Thyroid gland (tissue), 4 donors: ENCODE results near the gene NPR1.

Experiments
- POLR2A ChIP-seq, 2 donors: fragments of 450-650 bp; IDR thresholded peaks; one replicate each; pipeline ENCODE4 v1.6.1; 2017; ENCODE audit warnings: antibody characterized with exemption in 2 of 2, mild to moderate bottlenecking in 2 of 2, moderate library complexity in 1 of 2
- TF ChIP-seq, protein P1 (sequence below), 6 experiments: fragments of 200-600 bp in 3 of 6; fragments of 450-650 bp in 3 of 6; sonication (generic) in 3 of 6; IDR thresholded peaks; one replicate each; pipeline ENCODE4 v1.5.1; 2016 to 2019; ENCODE audit warnings: antibody characterized with exemption in 6 of 6, mild to moderate bottlenecking in 2 of 6, inconsistent platforms in 1 of 6, moderate library complexity in 1 of 6

DNA sequence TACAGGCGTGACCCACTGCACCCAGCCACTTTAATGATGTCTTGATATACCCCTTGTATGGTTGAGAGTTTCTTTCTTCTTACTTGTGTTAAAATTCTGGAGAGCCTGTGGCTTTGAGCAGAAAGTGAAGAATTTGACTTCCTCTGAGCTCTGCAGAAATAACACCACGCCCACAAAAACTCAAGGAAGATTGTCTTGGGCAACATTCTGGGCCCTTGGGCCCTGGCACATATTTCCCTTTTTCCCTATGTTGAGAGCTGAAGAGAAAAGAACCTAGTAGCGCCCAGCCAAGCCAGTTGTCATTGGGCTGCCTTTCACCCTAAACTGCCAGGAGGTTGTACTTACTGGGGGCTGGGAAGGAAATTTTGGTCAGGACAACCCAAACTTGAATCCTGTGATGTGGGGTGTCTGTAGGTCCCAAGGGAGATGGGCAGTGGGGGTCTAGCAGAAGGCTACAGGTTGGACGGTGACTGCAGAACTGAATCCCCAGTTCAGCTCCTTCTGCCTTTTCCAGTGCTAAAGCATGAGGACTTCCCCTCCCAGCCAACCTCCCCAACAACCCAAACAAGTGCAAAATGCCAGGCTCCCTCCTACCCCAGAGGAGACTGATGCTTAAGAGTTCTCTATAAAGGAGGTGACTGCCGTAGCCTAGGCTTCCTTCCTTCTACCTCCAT lies 31.7 kb upstream of the NPR1 start:
- no peak for TF ChIP-seq POLR2A (IDR thresholded peaks at IDR 0.05)
- TF ChIP-seq, protein P1, sequence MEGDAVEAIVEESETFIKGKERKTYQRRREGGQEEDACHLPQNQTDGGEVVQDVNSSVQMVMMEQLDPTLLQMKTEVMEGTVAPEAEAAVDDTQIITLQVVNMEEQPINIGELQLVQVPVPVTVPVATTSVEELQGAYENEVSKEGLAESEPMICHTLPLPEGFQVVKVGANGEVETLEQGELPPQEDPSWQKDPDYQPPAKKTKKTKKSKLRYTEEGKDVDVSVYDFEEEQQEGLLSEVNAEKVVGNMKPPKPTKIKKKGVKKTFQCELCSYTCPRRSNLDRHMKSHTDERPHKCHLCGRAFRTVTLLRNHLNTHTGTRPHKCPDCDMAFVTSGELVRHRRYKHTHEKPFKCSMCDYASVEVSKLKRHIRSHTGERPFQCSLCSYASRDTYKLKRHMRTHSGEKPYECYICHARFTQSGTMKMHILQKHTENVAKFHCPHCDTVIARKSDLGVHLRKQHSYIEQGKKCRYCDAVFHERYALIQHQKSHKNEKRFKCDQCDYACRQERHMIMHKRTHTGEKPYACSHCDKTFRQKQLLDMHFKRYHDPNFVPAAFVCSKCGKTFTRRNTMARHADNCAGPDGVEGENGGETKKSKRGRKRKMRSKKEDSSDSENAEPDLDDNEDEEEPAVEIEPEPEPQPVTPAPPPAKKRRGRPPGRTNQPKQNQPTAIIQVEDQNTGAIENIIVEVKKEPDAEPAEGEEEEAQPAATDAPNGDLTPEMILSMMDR (IDR thresholded peaks at IDR 0.05) = no peak
